Right atrium auricular region (tissue), 2 donors: ENCODE data around the gene XRCC5. TPM values are rescaled to one million over a fixed set of nuclear protein-coding genes. Genes with fewer than 3 reads are reported as not detected.

Experiments
- DNase-seq: peaks from one replicate; pipeline ENCODE4 v3.0.0-alpha.2; 2019; ENCODE audit warnings: low spot score
- H3K27ac ChIP-seq, 2 donors: fragments of 200-600 bp; sonication (generic); 1 replicate in 1 of 2; 2 replicates in 1 of 2; pipeline ENCODE4 v1.5.1; 2016 to 2019
- H3K27me3 ChIP-seq, 2 donors: fragments of 200-600 bp; sonication (generic); one replicate each; pipeline versions ENCODE4 v1.5.1 to v1.6.0; 2017 to 2019
- H3K36me3 ChIP-seq: fragments of 200-600 bp; sonication (generic); one replicate; pipeline ENCODE4 v1.5.1; 2016
- H3K4me1 ChIP-seq, 2 donors: fragments of 200-600 bp; sonication (generic); one replicate each; pipeline versions ENCODE4 v1.5.1 to v1.6.0; 2017 to 2019
- H3K4me3 ChIP-seq, 2 donors: fragments of 200-600 bp; sonication (generic); 1 replicate in 1 of 2; 2 replicates in 1 of 2; pipeline ENCODE4 v1.5.1; 2017 to 2019; ENCODE audit warnings: mild to moderate bottlenecking in 1 of 2, moderate library complexity in 1 of 2
- H3K9me3 ChIP-seq, 2 donors: fragments of 200-600 bp; sonication (generic); one replicate each; pipeline ENCODE4 v1.5.1; 2019
- total RNA-seq, 2 donors: library from RNA; depleted of rRNA; stranded (reverse); fragments of >200 nt; gene quantifications; one replicate each; pipeline ENCODE4 v1.1.0, GENCODE V29; 2016
- TF ChIP-seq, protein P1 (sequence below), 2 donors: fragments of 200-600 bp; sonication (generic); IDR thresholded peaks; one replicate each; pipeline ENCODE4 v1.5.1; 2019; ENCODE audit warnings: antibody characterized with exemption in 2 of 2

The XRCC5 gene
- total RNA-seq, 2 donors from 2014 or later = 89.9 to 93.7 TPM

DNA sequence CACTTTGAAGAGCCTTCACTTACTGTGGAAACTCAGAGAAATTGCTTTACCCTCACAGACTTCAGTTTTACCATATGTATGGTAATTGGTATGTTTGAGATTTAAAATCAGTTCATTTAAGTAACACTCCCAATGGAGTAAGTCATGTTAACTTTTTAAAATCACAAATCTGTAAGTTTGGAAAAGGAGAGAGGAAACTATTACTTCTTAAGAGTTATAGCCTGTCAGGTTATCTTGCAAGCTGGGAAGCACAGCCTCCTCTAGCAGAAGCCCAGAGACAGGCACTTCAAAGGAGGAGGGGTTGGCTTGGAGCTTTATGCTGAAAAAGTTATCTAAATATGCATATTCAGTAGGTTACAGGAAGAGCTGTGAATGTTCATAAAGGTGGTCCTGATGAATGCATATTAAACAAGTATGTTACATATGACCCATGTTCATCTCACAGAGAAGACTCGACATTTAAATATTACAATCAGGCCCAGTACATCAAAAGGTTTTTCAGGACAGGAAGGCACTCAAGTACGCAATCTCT is 102.5 kb downstream of the XRCC5 start:
- no peaks in the 10 kb centered on the region for H3K9me3 ChIP-seq
- peaks cover 0 to 13% of the 10 kb centered on the region in 2 donors for H3K4me1 ChIP-seq
- no peak for DNase-seq
- no peak overlapping the region for H3K4me3 ChIP-seq
- TF ChIP-seq, protein P1, sequence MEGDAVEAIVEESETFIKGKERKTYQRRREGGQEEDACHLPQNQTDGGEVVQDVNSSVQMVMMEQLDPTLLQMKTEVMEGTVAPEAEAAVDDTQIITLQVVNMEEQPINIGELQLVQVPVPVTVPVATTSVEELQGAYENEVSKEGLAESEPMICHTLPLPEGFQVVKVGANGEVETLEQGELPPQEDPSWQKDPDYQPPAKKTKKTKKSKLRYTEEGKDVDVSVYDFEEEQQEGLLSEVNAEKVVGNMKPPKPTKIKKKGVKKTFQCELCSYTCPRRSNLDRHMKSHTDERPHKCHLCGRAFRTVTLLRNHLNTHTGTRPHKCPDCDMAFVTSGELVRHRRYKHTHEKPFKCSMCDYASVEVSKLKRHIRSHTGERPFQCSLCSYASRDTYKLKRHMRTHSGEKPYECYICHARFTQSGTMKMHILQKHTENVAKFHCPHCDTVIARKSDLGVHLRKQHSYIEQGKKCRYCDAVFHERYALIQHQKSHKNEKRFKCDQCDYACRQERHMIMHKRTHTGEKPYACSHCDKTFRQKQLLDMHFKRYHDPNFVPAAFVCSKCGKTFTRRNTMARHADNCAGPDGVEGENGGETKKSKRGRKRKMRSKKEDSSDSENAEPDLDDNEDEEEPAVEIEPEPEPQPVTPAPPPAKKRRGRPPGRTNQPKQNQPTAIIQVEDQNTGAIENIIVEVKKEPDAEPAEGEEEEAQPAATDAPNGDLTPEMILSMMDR (IDR thresholded peaks at IDR 0.05) = no peak
- peaks cover 9% of the 10 kb centered on the region for H3K36me3 ChIP-seq
- H3K27me3 ChIP-seq = no peaks in the 10 kb centered on the region
- H3K27ac ChIP-seq = no peak overlapping the region

DNA sequence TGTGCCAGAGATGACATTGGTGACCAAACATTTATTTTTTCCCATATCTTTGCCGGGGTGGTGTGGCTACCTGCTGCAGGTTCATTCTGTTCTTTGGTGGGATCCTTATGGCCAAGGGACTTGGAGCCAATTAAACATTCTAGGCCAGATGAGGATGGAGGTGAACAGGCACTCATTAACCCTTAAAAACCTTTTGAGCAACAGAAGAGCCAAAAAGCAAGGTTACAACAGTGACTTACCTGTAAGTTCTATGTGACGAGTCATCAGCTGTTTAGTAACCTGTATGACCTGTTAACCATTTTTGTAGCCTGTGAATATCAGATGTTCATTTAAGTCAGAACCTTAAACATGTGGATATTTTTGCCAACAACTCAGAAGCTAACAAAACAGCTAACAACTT is 105.6 kb downstream of the XRCC5 start:
- TF ChIP-seq, protein P1 (IDR thresholded peaks at IDR 0.05) = no peak
- no peak overlapping the region for H3K4me3 ChIP-seq
- H3K9me3 ChIP-seq = no peaks in the 10 kb centered on the region

DNA sequence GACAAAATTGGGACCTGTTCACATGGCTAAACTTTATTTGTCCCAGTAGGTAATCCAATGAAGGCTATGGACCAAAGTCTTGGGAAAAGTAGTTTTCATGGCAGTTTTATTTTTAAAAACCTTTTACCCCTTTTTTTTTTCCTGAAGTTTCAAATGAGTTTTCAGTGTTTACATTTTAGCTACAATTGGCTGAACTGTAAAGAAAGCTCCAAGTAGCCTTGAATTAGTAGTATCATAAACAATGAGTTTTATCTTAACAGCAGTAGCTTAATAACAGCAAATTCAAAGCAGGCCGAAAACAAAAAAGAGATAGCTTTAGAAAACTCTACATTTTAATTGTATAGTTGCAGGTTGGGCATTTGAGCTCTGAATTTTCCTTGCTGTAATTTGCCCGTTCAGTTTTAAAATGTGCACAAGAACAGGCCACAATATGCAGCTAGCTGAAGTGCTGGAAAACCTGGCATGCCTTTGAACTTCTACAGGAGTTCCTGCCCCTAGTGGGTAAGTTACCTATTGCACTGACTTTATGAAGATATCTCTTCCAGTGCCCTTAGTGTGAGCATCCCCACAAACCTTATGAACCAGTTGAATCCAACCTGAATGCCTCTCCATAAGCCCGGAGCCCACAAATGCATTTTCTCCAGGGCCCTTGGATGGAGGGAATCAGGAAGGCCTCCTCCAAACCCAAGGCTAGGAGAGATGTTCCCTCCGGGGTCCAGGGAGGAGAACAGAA is 106.7 kb downstream of the XRCC5 start:
- Histone ChIP-seq H3K27ac (no peak overlapping the region), H3K27me3 (no peaks in the 10 kb centered on the region), H3K9me3 (no peaks in the 10 kb centered on the region), H3K4me1 (peaks cover 0 to 4% of the 10 kb centered on the region in 2 donors), H3K4me3 (no peak overlapping the region), H3K36me3 (no peaks in the 10 kb centered on the region)
- TF ChIP-seq, protein P1 (IDR thresholded peaks at IDR 0.05) = no peak
- no peak for DNase-seq

More for the DNA sequence above, 105.6 kb downstream of the XRCC5 start:
- Histone ChIP-seq H3K27me3 (no peaks in the 10 kb centered on the region), H3K27ac (no peak overlapping the region), H3K4me1 (peaks cover 0 to 13% of the 10 kb centered on the region in 2 donors), H3K36me3 (no peaks in the 10 kb centered on the region)
- DNase-seq = no peak

DNA sequence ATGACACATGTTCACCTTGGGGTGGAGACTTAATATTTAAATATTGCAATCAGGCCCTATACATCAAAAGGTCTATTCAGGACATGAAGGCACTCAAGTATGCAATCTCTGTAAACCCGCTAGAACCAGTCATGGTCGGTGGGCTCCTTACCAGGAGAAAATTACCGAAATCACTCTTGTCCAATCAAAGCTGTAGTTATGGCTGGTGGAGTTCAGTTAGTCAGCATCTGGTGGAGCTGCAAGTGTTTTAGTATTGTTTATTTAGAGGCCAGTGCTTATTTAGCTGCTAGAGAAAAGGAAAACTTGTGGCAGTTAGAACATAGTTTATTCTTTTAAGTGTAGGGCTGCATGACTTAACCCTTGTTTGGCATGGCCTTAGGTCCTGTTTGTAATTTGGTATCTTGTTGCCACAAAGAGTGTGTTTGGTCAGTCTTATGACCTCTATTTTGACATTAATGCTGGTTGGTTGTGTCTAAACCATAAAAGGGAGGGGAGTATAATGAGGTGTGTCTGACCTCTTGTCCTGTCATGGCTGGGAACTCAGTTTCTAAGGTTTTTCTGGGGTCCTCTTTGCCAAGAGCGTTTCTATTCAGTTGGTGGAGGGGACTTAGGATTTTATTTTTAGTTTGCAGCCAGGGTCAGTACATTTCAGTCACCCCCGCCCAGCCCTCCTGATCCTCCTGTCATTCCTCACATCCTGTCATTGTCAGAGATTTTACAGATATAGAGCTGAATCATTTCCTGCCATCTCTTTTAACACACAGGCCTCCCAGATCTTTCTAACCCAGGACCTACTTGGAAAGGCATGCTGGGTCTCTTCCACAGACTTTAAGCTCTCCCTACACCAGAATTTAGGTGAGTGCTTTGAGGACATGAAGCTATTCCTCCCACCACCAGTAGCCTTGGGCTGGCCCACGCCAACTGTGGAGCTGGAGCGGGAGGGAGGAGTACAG is 108.1 kb downstream of the XRCC5 start:
- no peak for DNase-seq
- Histone ChIP-seq H3K36me3 (no peaks in the 10 kb centered on the region), H3K27ac (peak overlapping the region in 1 of 2 donors; percentile 43), H3K4me1 (no peaks in the 10 kb centered on the region), H3K27me3 (no peaks in the 10 kb centered on the region), H3K4me3 (no peak overlapping the region), H3K9me3 (no peaks in the 10 kb centered on the region)
- TF ChIP-seq, protein P1 (IDR thresholded peaks at IDR 0.05) = no peak

DNA sequence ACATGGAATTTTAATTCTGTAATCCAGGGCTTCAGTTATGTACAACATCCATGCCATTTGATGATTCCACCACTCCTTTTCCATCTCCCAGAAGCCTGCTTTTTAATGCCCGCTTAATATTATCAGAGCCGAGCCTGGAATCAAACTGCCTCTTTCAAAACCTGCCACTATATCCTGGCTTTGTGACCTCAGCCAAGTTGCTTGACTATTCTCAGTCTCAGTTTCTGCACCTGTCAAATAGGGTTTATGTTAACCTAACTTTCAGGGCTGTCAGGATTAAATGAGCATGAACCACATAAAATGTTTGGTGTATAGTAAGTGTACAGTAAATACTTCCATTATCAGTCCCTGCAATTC is 108.7 kb downstream of the XRCC5 start:
- no peak for DNase-seq
- H3K4me3 ChIP-seq = no peak overlapping the region
- no peaks in the 10 kb centered on the region for H3K36me3 ChIP-seq
- TF ChIP-seq, protein P1 (IDR thresholded peaks at IDR 0.05) = no peak
- no peaks in the 10 kb centered on the region for H3K4me1 ChIP-seq
- peak overlapping the region in 1 of 2 donors; percentile 16 for H3K27ac ChIP-seq
- H3K27me3 ChIP-seq = no peaks in the 10 kb centered on the region
- H3K9me3 ChIP-seq = no peaks in the 10 kb centered on the region
